NCI-H146 treated with DMSO at 0.1 percent for 48 hours (cell line): ENCODE data around the gene TBC1D9.

Source experiments
- DNase-seq: peaks from one replicate; lab custom pipeline; 2025; ENCODE audit not compliant: unreplicated experiment; lab: John Stamatoyannopoulos, UW

TBC1D9 gene

DNA sequence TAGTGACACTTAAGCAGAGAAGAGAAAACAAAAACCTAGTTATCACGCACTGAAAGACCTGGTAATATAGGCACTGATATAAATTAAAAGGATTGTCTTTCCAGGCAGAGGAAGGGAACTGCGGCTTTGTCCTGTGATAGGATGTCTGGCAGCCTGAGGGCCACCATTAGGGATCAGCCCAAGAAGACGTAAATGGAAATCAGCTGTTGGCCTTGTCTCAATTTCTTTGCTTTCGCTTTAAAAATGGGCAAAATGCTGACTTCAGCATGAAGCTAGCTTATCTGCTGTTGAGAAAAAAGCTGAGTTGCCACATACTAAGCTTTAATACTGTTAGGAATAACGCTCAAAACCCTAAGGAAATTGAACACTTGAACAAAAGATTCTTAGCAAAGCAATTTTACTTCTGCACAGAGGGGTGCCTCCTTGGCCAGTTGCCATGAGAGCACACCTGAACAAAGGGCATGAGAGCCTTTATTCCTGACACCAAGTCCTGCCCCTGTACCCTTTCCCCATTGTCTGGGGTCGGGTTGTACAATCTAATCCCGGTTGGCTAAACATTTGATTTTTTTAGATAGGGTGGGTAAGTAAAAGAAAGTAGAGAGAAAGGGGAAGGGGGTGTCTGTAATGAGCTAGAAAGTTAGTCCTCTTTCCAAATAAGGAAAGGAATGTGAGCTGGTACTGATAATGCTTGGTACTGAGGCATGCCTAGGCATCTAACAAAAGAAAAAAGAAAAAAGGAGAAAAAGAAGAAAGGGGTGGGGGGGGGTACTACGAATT lies 102.3 kb downstream of the TBC1D9 start:
- DNase-seq, result no peak

GRCh38 chr4:140652601-140653000 lies 103.6 kb downstream of the TBC1D9 start:
- DNase-seq, result no peak

DNA sequence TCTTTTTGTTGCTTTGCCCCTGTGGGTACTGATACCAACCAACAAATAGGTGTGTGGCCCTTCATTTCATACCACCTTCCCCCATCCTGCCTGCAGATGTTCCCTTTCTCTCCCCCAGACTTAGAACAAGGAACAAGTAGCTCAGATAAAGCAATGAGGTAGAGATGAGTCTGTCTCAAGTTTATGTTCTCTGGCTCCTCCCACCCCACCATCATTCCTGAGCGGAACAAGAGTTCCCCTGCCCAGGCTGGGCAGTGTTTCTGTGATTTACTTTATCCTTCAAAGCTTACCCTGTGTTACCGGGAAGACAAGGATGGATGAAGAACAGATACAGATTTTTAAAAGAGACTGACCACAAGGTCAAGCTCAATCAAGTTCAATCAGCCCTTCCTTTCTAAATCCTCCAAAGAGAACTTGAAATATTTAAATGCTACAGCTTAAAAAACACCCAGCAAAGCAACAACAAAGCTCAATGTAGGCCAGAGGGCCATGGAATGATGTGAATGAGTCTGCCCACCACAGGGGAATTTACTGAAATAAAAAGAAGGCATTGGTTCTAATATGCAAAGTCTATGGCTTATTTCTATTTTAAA lies 107.4 kb downstream of the TBC1D9 start:
- no peak for DNase-seq

- DNase-seq, result no peak
These were observed 110.4 kb downstream of the TBC1D9 start for GRCh38 chr4:140645614-140646412.

GRCh38 chr4:140645196-140645595 lies 111.0 kb downstream of the TBC1D9 start:
- DNase-seq, result no peak

- DNase-seq, result no peak
These were observed 111.6 kb downstream of the TBC1D9 start for GRCh38 chr4:140644470-140645185.

DNA sequence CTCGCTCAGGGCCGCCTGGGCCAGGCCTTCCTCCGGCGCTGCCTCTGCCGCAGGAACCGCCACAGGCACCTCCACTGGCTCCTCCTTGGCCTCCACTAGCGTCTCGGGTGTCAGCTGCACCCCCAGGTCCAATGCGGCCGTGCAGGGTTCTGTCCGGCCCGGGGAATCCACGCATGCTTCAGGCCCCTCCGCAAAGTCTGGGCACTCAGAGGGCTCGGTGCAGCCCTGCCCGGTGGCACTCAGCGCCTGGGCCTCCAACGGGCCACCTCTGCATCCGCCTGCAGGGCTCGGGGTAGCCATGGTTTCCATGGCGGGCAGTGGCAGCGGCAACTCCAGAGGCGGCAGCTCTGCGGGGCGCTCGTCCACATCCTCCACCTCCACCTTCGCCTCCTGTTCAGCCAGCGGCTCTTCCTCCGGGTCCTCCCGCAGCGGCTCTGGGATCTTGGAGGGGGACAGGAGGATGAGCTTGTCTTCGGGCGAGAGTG lies 112.6 kb downstream of the TBC1D9 start:
- DNase-seq, result no peak

DNA sequence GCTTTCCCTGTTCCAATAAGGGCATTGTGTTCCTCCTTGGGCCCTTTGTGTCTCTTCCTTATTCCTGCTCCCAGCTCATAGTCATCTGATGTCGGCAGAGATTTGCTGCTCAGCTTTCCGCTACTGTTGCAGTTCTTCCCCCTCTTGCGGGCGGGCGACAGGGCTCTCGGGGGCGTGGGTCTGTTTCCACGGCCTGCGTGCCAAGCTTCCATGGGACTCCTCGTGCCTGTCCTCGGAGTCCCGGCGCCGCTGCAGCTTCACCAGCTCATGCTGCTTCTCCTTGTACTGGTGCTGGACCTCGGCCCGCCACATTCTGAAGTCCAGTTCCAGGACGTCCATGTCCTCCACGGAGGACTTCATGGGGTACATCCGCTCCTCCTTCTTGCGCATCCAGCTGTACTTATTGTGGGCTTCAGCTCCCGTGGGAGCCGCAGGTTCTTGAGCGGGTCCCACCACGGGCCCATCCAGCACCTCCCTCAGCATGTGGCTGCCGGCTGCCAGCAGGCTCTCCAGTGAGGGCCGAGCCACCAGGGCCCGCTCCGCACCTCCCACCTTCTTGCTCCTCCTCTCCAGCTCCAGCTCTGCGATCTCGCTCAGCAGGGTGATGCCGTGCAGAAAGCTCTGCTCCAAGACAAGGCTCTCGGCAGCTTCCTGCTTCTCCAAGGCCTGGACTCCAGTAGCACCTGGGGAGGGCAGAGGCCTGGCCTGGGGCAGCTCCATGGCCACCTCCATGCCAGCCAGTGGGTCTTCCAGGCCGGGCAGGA lies 113.3 kb downstream of the TBC1D9 start:
- DNase-seq, result no peak

GRCh38 chr4:140641789-140642439 lies 114.3 kb downstream of the TBC1D9 start:
- no peak for DNase-seq

DNA sequence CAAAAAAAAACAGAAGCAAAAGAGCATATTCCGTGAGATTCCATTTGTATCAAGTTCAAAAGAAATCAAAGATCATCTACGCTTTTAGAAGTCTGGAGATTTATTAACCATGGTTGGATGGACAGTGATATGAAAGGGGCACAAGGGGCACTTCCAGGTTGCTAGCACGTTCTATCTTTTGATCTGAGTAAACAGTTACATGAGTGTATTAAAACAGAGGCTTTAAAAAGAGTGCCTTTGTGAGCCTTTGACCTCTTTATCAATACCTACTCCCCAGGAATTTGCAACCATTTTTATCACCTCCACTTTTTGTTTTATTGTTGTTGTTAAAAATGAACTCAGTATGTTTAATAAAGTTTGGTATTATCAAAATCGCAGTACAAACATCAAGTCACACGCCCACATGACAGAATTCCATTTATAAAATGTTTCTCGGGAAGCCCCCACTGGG lies 115.1 kb downstream of the TBC1D9 start:
- DNase-seq, result no peak

- no peak for DNase-seq
These were observed 115.9 kb downstream of the TBC1D9 start for GRCh38 chr4:140640150-140640748.

GRCh38 chr4:140639066-140639465 lies 117.1 kb downstream of the TBC1D9 start:
- no peak for DNase-seq

DNA sequence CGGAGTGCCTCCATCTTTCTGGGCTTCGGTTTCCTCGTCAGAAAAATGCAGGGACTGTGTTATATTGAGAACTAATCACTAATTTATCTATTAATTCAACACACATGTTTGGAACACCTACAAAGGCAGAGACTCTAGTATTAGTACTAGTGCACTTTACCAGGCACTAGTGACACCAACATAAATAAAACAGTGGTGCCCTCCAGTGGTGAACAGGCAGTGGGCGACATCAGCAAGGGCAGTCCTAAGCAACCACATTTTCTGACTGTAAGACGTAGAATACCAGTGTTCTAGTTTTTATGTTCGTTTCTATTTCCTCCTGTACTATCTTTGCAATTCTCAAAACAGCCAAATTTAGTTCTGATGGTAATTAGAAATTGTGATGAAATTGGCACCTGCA lies 118.3 kb downstream of the TBC1D9 start:
- DNase-seq, result no peak

DNA sequence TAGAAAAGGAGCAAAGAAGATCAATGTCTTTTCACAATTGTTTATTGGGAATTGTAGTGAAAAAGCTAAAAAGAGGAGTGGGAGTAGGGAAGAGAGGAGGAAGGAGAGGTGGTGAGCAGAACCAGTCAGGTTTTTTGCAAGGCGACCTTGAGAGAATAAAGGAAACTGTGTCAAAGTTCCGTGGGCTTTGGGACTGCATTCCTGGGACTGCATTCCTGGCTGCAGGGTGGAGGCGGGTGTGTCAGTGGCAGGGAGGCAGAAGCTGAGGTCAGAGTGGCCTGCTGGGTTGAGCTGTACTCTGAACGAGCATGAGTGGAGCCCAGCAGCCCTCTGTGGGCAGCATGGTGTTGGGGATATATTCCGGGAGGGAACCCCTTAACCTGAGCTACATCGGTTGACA lies 120.6 kb downstream of the TBC1D9 start:
- no peak for DNase-seq

DNA sequence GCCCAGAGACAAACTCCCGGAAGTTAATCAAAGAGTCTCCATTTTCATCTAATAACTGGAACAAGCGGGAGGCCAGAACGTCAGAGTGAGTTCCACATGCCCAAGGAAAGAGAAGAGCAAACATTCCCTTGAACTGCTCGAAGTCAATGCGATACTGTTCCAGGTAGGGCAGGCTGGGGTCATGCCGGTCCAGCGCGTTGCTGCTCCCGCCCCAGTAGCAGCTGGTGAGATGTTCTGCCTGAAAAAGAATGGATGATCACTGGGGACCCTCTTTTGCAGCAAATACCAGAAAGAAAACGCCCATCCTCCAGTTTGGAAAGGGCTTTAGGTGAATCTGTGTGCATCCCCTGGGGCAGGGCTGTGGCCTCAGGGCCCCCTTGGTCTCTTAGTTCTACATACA lies 122.2 kb downstream of the TBC1D9 start:
- DNase-seq, result no peak

DNA sequence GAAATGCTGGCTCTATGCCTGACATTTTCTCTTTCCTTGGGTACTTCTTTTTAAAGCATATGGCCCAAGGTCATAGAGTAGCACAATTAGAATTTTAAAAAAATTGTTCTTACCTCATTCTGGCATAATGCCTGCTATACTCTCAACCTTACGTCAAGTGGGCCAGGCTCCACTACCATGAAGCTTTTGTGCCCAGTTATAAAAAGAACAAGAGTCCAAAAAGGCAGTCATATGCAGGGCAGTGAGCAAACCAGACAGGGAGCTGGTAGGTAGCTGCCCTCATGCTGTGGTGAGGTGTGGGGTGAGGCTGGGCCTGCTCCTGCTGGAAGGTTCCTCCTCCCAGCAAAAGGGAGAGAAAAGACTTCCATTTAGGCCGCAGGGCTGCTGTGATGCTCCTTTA lies 123.1 kb downstream of the TBC1D9 start:
- DNase-seq, result no peak

DNA sequence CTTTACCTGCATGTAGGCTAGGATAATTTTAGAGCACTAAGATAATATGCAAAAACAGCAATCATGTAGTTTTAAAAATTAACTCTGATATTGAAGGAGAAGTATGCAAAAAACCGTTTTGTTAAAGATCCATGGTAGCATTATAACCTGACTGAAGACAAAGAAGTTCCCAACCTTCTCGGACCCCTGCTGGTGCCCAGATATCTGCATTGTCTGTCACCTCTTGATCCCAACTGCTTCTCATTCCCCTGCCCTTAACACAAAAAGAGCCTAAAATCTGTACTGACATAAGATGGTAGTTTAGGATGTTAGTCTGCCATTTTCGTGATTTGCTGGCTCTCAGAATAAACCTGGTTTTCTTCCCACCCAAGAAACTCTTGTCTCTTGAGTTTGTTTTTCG lies 125.9 kb downstream of the TBC1D9 start:
- no peak for DNase-seq

DNA sequence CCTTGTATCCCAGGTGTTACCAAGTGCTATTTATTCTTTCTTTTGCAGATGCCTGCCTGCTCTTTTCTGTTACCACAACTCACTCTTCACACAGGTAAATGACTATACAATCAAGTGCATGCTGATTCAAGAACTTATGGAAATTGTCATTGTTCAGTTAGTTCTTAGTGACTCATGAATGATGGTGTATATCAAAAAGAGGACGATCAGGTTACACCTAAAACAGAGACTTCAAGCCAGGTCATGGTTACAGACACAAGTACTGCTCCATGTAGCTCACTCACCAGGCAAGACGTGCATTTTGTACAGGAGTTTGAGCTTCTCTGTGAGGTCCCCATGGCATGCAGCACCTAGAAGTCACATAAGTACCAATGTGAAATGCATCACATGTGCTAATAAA lies 128.2 kb downstream of the TBC1D9 start:
- no peak for DNase-seq

DNA sequence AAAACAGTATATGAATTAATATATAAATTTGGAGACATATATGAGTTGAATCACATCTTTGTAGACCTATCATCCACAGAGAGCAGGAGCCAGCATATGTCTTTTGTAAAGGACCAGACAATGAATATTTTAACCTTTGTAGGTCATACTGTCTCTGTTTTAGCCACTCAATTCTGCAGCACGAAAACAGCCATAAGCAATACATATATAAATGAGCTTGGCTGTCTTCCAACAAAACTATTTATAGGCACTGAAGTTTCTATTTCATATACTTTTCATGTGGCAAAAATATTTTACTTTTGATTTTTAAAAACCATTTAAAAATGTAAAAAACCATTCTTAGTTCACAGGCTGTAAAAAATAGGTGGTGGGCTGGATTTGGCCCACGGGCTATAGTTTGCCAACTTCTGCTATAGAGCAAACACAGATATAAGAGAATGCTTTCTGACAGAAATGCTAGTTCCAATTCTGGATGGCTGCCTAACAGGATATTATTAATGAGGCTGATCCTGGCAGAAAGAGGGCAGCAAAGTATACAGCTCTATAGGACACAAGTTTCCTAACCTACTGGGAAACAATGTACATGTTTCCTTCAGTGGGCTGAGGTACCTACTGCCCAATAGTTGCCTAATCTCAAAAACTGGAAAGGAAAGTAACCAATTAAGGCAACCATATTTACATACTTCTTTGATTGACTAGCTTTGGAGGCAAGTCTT lies 129.4 kb downstream of the TBC1D9 start:
- DNase-seq, result no peak
